H9 (cell line): Measurements from ENCODE around the gene DUS2. TPM values are rescaled to one million over a fixed set of nuclear protein-coding genes. Genes with fewer than 3 reads are reported as not detected.
A peak's percentile ranks its signal among the peaks of the same experiment; 100 is the strongest.

Experiments used
- DNase-seq: peaks from one replicate; pipeline ENCODE4 v3.0.0-alpha.2; 2017
- H2AFZ ChIP-seq: one replicate; pipeline ENCODE4 v1.6.1; 2013; ENCODE audit warnings: mild to moderate bottlenecking, low read length, control low read depth, moderate library complexity
- H2AK5ac ChIP-seq: 2 replicates; pipeline ENCODE4 v1.6.1; 2013; ENCODE audit warnings: low read length, control low read depth, mixed read lengths; ENCODE audit not compliant: insufficient read length
- H2BK120ac ChIP-seq: one replicate; pipeline ENCODE4 v1.6.1; 2013; ENCODE audit warnings: low read depth, mild to moderate bottlenecking, low read length, control low read depth, inconsistent platforms; ENCODE audit not compliant: poor library complexity, severe bottlenecking
- H2BK12ac ChIP-seq: 2 replicates; pipeline ENCODE4 v1.6.1; 2013; ENCODE audit warnings: low read length, control low read depth, mixed read lengths, low read depth; ENCODE audit not compliant: insufficient read length
- H2BK15ac ChIP-seq: 2 replicates; pipeline ENCODE4 v1.6.1; 2013; ENCODE audit warnings: low read depth, low read length, control low read depth
- H2BK20ac ChIP-seq: one replicate; pipeline ENCODE4 v1.6.1; 2013; ENCODE audit warnings: low read depth, mild to moderate bottlenecking, low read length, control low read depth, inconsistent platforms; ENCODE audit not compliant: poor library complexity, severe bottlenecking
- H2BK5ac ChIP-seq: 2 replicates; pipeline ENCODE4 v1.6.1; 2013; ENCODE audit warnings: low read length, control low read depth, mixed read lengths; ENCODE audit not compliant: insufficient read length
- H3K14ac ChIP-seq: 2 replicates; pipeline ENCODE4 v1.6.1; 2013; ENCODE audit warnings: low read length, control low read depth; ENCODE audit not compliant: insufficient read depth
- H3K18ac ChIP-seq: 2 replicates; pipeline ENCODE4 v1.6.1; 2013; ENCODE audit warnings: low read depth, mild to moderate bottlenecking, mixed read lengths, low read length, control low read depth; ENCODE audit not compliant: insufficient read length
- H3K23ac ChIP-seq: 2 replicates; pipeline ENCODE4 v1.6.1; 2013; ENCODE audit warnings: low read length, control low read depth, mixed read lengths, low read depth; ENCODE audit not compliant: insufficient read length
- H3K23me2 ChIP-seq: 2 replicates; pipeline ENCODE4 v1.6.1; 2013; ENCODE audit warnings: low read depth, mild to moderate bottlenecking, mixed read lengths, low read length, control low read depth; ENCODE audit not compliant: insufficient read length, poor library complexity, severe bottlenecking
- H3K27ac ChIP-seq: 2 replicates; pipeline ENCODE4 v1.5.1; 2013; ENCODE audit warnings: low read length, control low read depth, mixed read lengths, low read depth; ENCODE audit not compliant: insufficient read length
- H3K27me3 ChIP-seq: 2 replicates; pipeline ENCODE4 v1.6.1; 2013; ENCODE audit warnings: low read length, control low read depth, inconsistent platforms; ENCODE audit not compliant: insufficient read depth
- H3K4ac ChIP-seq: 2 replicates; pipeline ENCODE4 v1.6.1; 2013; ENCODE audit warnings: low read depth, mild to moderate bottlenecking, control low read depth, inconsistent platforms, low read length, moderate library complexity
- H3K4me1 ChIP-seq: 2 replicates; pipeline ENCODE4 v1.6.1; 2013; ENCODE audit warnings: low read length, control low read depth, inconsistent platforms; ENCODE audit not compliant: insufficient read depth
- H3K4me2 ChIP-seq: 2 replicates; pipeline ENCODE4 v1.6.1; 2013; ENCODE audit warnings: low read length, control low read depth, mixed read lengths; ENCODE audit not compliant: insufficient read length, insufficient read depth
- H3K56ac ChIP-seq: 2 replicates; pipeline ENCODE4 v1.6.1; 2013; ENCODE audit warnings: low read depth, mild to moderate bottlenecking, mixed read lengths, low read length, control low read depth; ENCODE audit not compliant: insufficient read length
- H3K79me1 ChIP-seq: 2 replicates; pipeline ENCODE4 v1.6.1; 2013; ENCODE audit warnings: low read depth, mild to moderate bottlenecking, moderate library complexity, low read length, control low read depth, inconsistent platforms; ENCODE audit not compliant: insufficient read depth, poor library complexity, severe bottlenecking
- H3K79me2 ChIP-seq: 2 replicates; pipeline ENCODE4 v1.6.1; 2013; ENCODE audit warnings: low read length, control low read depth, inconsistent platforms; ENCODE audit not compliant: insufficient read depth
- H3K9ac ChIP-seq: 2 replicates; pipeline ENCODE4 v1.6.1; 2013; ENCODE audit warnings: low read length, control low read depth, mixed read lengths; ENCODE audit not compliant: insufficient read length; ENCODE audit errors: extremely low read depth
- H3K9me3 ChIP-seq: one replicate; pipeline ENCODE4 v1.6.1; 2013; ENCODE audit warnings: low read depth, low read length, inconsistent platforms; ENCODE audit not compliant: control insufficient read depth
- H3T11ph ChIP-seq: one replicate; pipeline ENCODE4 v1.6.1; 2013; ENCODE audit warnings: mild to moderate bottlenecking, low read length, control low read depth, inconsistent platforms
- H4K20me1 ChIP-seq: one replicate; pipeline ENCODE4 v1.6.1; 2013; ENCODE audit not compliant: control insufficient read depth, insufficient read length, insufficient read depth
- H4K5ac ChIP-seq: 2 replicates; pipeline ENCODE4 v1.6.1; 2013; ENCODE audit warnings: low read depth, mild to moderate bottlenecking, mixed read lengths, low read length, control low read depth; ENCODE audit not compliant: insufficient read length
- H4K8ac ChIP-seq: replicated peaks from 2 replicates; pipeline ENCODE4 v1.6.1; 2013; ENCODE audit warnings: low read length, control low read depth, mixed read lengths, low read depth; ENCODE audit not compliant: insufficient read length
- H4K91ac ChIP-seq: 2 replicates; pipeline ENCODE4 v1.6.1; 2013; ENCODE audit warnings: low read depth, mild to moderate bottlenecking, moderate library complexity, mixed read lengths, low read length, control low read depth; ENCODE audit not compliant: insufficient read length
- H3K27ac Mint-ChIP-seq, 3 experiments: 2 replicates in 2 of 3; 3 replicates in 1 of 3; pipeline ENCODE4 v1.8.0; 2020 to 2021; ENCODE audit warnings: mixed read lengths in 3 of 3, mild to moderate bottlenecking in 1 of 3, moderate library complexity in 1 of 3
- H3K27me3 Mint-ChIP-seq: 2 replicates; pipeline ENCODE4 v1.8.0; 2021; ENCODE audit warnings: low read depth, mild to moderate bottlenecking, moderate library complexity, mixed read lengths
- H3K36me3 Mint-ChIP-seq, 3 experiments: 2 replicates in 2 of 3; 3 replicates in 1 of 3; pipeline ENCODE4 v1.8.0; 2020 to 2021; ENCODE audit warnings: low read depth in 3 of 3, mixed read lengths in 3 of 3; ENCODE audit not compliant: insufficient read depth in 1 of 3
- H3K4me1 Mint-ChIP-seq, 2 experiments: 2 replicates each; pipeline ENCODE4 v1.8.0; 2020; ENCODE audit warnings: mixed read lengths in 2 of 2
- H3K4me3 Mint-ChIP-seq, 2 experiments: 2 replicates in 1 of 2; 3 replicates in 1 of 2; pipeline ENCODE4 v1.8.0; 2020 to 2021; ENCODE audit warnings: mild to moderate bottlenecking in 2 of 2, mixed read lengths in 2 of 2, moderate library complexity in 1 of 2
- H3K9me3 Mint-ChIP-seq, 2 experiments: 2 replicates in 1 of 2; 3 replicates in 1 of 2; pipeline ENCODE4 v1.8.0; 2020; ENCODE audit warnings: mild to moderate bottlenecking in 2 of 2, mixed read lengths in 2 of 2, moderate library complexity in 1 of 2
- CTCF ChIP-seq: fragments of 200-600 bp; sonication (generic); conservative IDR thresholded peaks from 3 replicates; pipeline ENCODE4 v1.8.0; 2021; ENCODE audit warnings: antibody characterized with exemption, mild to moderate bottlenecking
- WGBS: extraction: QIAGEN DNeasy Blood & Tissue Kit; methylation state at CpG from one replicate; pipeline ENCODE4 v1.1.7; 2013; ENCODE audit warnings: missing lambda C conversion rate, low lambda C conversion rate, mixed read lengths; ENCODE audit not compliant: insufficient read length; ENCODE audit errors: extremely low coverage; 5-methylcytosine and 5-hydroxymethylcytosine counted together
- total RNA-seq: library from RNA; stranded (reverse); gene quantifications from 2 replicates; pipeline ENCODE4 v1.2.1, GENCODE V29; 2021

Gene DUS2
- total RNA-seq, 1 experiment from 2014 or later, result 28.5 TPM

- peaks cover 31 to 38% of the 10 kb centered on the region in 2 experiments for H3K4me1 Mint-ChIP-seq
- peaks cover 7% of the 10 kb centered on the region; the same call in 1 of the 2 replicates for H3K4me1 ChIP-seq
- H2AK5ac ChIP-seq, result no peak overlapping the region
- H4K91ac ChIP-seq, result no peak overlapping the region
- no peak overlapping the region for H2BK15ac ChIP-seq
- no peak overlapping the region for H3K56ac ChIP-seq
- no peak overlapping the region for H3K27ac ChIP-seq
- H3K27me3 Mint-ChIP-seq, result no peaks in the 10 kb centered on the region
- peaks cover 4% of the 10 kb centered on the region for H3K79me1 ChIP-seq
- no peak overlapping the region for H3K18ac ChIP-seq
- H2BK20ac ChIP-seq, result no peak overlapping the region
- peak overlapping the region in 1 of 3 experiments; percentile 72; a peak in 1 of 7 replicates for H3K27ac Mint-ChIP-seq
- no peaks in the 10 kb centered on the region for H3K27me3 ChIP-seq
- H3K9me3 ChIP-seq, result no peaks in the 10 kb centered on the region
- H4K5ac ChIP-seq, result no peak overlapping the region
- H2BK120ac ChIP-seq, result no peak overlapping the region
- no peak for DNase-seq
- WGBS, result no CpG with 5 or more reads among the region's 4 CpGs
- no peak overlapping the region for H3T11ph ChIP-seq
- no peak overlapping the region for H3K14ac ChIP-seq
- H3K4ac ChIP-seq, result no peak overlapping the region
- no peak overlapping the region for H2BK12ac ChIP-seq
- H3K23ac ChIP-seq, result no peak overlapping the region
- H3K4me3 Mint-ChIP-seq, result no peak overlapping the region; a peak in 1 of 5 replicates
- 0 out of 7 replicates have a peak, but pooled peaks cover 0 to 2% (median 0%) of the 10 kb centered on the region in 3 experiments for H3K36me3 Mint-ChIP-seq
- H3K23me2 ChIP-seq, result no peaks in the 10 kb centered on the region
- H3K9me3 Mint-ChIP-seq, result no peaks in the 10 kb centered on the region
- peak; percentile 7; the same call in 1 of the 3 replicates for TF ChIP-seq CTCF
- no peak overlapping the region for H3K4me2 ChIP-seq
- H4K20me1 ChIP-seq, result no peaks in the 10 kb centered on the region
- H3K9ac ChIP-seq, result no peak overlapping the region
- no peak overlapping the region for H2BK5ac ChIP-seq
- H2AFZ ChIP-seq, result no peak overlapping the region
- no peak overlapping the region for H4K8ac ChIP-seq
- H3K79me2 ChIP-seq, result peaks cover 17% of the 10 kb centered on the region; the same call in 1 of the 2 replicates
These were observed 71.5 kb downstream of the DUS2 start for GRCh38 chr16:68094614-68094934.
